NCI-H526 treated with DMSO at 0.1 percent for 48 hours (cell line): ENCODE results near the gene TPCN1.

ENCODE experiments used
- DNase-seq: peaks from one replicate; lab custom pipeline; 2025; lab: John Stamatoyannopoulos, UW

TPCN1 gene

DNA sequence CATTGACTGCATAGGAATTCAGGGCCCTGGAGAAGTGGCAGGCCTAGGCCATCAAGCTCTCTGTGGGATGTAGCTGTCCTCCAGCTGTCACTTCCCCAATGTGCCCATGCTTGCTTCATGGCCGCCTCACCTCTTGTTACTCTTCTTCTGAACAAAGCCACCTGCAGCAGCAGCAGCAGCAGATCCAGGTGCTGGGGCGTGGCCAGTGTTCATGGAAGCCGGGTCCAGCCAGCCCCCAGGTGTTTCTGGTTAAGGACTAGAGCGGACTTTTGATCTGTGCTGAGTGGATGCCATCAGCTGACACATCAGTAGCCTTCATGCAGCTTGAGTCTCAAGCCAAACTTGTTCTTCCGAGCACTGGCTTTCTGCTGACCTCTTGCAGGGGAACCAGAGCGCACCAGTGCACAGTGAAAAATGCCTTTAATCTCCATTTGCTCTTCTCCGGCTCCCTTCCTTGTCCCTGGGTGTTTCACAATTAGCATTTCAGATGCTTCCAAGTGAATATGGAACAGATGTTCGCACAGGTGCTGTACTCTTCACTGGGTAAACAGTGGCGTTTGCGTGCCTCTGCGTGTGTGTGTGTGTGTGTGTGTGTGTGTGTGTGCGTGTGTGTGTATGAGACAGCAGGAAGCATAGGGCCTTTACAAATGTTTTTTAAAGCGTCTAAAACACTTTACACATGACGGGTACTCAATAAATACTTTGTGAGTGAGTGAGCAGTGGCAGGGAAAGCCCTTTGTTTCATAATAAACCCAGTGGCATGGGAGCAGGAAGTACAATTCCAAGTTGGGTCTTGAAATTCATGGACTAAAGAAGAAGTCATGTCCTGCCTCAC is 20.1 kb downstream of the TPCN1 start:
- peak; percentile 26 for DNase-seq

DNA sequence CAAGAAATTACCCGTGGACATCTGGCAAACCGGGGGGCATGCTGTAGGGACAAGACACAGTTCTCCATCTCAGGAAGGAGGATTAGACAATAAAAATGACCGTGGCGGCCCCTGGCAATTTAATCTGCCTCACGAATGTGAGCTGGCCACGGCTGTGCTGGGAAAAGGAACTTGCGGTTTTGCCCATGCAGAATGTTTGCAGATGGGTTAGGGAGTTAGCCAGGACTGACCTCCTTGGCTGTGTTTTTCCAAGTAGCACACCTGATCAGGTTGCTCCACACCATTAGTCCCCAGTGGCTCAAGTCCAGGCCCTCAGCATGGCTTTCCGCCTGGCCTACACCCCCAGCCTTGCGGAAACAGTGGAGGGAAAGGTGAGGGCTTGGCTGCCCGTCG is 20.8 kb downstream of the TPCN1 start:
- DNase-seq: no peak

DNA sequence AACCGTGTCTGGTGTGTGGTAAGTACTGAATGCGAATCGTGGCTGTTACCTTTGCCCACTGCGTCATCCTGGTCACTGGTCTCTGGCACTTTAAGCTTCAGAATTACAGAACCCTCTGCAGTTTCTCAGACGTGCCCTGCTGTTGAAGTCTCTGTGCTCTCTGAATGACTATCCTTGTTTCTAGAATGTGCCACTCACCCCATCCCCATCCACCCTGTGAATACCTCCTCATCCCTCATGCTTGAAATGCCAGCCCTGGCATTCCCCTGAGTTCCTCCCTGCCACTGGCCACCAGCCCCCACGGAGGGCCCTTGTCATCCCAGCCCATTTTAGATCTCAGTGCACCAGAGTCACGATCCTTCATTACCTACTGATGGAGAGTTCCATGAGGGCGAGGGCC is 21.3 kb downstream of the TPCN1 start:
- no peak for DNase-seq

DNA sequence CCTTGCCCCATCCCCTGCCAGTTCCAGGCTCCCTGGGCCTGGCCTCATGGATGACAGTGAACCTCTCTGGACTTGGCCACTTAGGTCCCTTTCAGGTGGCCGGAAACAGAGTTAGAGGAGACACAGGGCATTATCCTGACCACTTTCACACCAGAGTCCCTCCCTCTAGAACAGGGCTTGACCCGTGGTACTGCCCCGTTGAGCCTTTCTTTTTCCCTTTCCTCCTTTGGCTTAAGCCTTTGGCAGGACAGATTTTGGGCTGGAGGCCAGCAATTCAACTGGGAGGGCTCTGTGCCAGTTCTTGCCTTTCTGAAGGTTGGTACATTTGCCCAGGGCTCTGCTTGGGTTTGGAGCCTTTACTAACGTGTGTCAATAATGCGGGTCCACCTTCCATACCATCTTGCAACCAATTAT is 22.8 kb downstream of the TPCN1 start:
- DNase-seq: no peak

DNA sequence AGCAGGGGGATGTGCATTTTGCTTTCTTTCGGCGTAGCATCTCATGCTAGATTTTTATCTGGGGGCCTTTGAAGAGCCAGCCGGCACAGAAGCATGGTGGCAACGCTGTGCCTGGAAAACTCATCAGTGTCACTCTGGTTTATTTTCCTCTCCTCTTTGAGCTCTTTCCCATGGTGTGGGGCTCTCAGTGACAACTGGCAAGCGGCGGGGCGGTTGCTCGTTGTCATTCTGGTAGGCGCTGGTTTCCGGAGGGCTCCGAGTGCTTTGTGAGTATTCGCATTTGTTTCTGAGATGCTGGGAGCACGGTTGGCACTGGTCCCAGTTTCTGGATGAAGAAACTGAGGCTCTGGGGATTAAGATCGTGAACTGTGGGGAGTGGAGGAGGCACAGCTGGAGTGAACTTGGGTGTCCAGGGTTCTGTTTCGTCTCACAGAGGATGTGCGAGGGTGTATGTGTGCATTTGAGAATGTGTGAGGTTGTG is 23.3 kb downstream of the TPCN1 start:
- DNase-seq: no peak

DNA sequence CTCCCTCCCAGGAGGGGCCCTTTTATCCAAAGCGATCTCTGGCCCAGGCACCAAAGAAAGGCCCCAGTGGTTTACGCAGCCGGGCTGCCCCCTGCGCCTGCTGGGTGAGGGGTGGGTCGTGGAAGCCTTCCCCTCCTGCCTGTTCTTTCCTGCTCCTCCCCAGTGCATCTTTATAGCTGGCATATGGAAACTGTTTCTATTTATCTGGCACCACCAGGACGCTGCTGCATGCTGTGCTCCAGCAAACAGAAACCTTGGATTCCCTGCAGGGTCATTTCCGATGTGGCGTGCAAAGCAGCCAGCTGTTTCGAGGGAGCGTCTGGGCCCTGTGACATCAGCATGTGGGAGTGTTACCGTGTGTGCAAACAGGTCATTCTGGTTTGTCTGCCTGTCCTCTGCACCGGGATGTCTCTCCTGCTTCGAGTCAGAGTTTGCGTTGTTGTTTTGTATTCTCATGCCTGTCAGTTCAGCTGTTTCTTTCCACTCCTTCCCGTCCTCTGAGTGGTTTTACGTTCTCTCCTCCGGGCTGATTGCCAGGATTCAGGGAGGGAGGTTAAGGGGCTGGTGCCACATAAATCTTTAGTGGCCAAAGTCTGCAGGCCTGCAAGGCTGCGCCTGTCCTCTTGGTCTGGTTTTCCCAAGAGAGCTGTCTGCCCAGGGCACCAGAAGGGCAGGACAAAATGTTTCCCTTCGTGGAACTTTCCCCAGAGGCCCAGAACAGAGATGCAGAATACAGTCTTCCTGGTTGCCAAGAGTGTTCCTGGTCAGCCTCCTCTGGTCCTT is 24.6 kb downstream of the TPCN1 start:
- DNase-seq: peak; percentile 86

DNA sequence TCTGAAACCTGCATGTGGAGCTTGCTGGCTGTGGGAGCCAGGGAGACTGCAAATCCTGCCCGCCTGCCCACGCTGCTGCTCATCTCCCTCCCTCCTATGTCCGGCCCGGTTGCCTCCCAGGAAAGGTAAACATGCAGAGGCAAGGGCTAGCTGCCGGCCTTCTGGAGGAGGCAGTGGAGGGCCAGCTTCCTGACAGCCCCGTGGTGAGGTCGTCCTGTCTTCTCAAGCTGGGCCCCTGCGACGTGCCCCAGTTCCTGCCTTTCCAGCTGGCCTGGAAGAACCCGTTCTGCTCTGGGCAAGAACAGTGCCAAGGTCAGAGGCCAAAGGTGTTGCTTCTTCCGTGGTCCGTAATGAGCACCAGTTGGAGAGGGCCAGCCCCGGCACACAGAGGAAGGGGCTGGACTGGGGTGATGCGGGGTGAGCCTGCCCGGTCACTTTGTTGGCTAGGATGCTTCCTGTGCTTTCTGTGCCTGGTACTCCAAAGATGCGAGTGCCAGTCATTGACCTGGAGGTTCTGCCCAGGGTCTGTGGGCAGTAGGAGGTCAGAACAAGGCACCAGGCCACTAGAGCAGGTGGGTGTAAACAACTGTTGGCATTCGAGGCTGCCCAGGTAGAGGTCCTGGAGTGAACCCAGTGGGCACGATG is 25.3 kb downstream of the TPCN1 start:
- DNase-seq: no peak

DNA sequence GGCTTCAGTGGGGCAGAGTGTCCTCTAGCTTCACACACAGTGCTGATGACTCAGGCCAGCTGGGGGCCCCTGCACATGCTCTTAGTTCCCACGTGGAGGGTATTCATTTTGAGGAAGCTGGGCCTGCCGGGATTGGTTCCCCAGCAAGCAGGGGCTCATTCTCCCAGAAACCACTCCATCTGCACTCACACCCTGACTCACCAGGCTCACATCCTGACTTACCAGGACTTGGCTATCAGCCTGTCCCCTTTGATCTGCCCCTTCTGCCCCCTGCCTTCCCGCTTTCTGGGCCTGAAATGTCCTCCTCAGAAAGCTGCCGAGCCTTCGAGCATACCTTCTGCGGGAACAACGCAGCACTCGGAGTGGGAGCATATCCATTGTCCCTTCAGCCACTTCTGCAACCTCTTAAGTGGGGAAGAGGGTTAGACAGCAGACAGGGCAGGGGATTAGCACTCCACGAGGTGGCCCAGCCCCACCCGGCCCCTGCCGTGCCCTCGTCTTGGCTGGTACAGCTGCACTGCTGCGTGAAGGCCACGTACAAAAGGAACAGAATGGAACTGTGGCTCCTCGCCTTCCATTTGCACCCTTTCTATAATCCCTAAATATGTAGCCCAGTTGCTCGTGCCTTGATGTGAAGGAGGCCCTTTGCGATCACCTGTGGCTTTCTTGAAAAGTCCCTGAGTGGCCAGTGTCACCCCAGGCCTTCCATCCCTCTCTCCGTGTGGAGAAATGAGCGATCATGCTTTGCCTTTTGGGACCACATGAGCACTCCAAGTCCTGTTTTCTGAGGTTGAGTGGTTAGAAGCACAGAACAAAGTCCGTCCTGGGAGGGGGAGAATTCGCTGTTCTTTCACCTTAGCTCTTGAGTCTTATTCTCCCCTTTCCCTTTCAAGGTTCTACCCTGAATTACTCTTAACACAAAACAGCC is 26.1 kb downstream of the TPCN1 start:
- DNase-seq: no peak

DNA sequence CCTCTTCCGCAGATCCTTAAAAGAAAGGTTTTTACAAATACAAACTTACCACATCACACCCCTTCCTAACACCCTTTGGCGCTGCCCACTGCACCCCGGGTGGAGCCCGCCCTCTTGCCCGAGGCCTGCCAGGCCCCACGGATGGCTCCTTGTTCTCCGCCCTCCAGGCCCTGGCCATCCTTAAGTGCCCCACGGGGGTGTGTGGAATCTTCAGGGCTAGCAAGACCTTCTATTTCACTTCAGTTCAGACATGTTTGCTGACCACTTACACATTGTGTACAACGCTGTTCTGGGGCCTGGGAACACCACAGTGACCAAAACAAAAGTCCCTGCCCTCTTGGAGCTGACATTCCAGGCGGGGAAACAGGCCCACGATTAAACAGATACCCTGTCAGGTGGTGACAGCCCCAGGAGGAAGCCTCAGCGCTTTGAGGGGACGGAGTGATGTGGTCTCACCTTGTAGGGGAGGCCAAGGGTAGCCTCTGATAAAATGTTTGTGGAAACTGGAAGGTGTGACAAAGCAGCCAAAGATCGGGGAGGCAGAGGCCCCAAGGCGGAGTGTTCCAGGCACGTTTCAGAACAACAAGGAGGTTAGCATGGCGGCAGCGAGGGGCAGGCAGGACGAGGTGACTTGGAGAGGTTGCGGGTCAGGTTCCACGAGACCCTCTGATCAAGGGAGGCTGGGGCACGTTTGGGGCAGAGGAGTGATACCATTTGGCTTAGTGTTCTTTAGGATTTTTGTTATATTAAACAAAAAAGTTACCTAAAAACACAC is 27.0 kb downstream of the TPCN1 start:
- DNase-seq: no peak

DNA sequence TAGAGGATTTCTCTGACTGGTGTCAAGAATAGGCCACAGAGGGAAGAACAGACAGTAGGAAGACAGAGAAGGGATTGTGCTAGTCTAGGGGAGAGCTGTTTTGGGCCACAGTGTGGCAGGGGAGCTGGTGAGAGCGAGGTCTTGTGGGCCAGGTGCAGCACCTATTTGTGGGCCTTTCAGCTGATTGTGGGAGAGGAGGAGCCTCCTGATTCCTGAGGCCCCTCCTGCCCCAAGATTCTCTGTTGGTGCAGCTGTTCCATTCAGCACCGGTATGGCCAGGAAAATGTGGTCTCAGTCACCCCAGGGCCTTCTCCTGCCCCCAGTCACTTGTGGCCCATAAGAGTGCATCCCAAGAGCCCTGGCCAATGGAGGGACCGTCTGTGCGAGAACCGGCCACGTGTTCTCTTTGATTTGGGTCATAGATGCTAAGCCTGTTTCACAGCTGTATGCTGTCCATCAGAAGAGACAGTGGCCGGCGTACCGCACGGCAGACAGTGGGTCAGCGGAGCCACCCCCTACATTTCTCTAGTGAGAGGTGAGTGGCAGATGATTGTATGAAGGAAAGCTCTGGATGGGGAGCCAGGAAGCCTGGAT is 27.7 kb downstream of the TPCN1 start:
- no peak for DNase-seq

DNA sequence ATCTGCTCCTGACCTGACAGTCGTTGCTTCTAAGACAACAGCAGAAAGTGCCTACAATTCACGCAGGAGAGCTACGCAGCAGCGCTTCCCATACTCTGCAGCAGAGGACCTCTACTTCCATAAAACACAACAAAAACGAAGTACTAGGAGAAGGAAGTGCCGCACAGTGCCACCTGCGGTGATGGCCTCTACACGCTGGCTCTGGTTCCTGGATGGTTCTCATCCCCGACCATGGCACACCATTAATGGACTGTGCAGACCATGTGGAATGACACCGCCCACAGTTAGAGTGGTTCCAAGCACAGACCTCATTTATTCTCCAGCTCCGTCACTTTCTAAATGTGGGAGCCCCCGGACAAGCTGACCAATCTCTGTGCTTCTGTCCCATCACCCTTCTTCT is 28.3 kb downstream of the TPCN1 start:
- DNase-seq: no peak

DNA sequence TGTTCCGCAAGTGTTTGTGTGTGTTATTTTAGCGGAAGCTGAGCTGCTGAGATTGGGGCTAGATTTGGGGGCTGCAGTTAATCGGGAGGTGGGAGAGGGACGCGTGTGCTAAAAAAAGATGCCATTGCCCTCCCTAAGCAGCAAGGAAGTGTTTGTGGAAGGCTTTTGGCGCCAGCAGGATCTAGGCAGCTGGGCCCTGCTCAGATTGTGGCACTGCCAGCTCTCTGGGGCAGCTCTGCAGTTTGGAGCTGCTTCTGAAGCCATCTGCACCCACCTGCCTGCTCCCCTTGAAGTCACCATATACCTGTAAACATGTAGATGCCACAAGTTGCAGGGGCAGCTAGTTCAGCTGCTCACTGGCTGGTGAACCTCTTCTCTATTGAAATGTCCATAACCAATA is 28.8 kb downstream of the TPCN1 start:
- DNase-seq: no peak

DNA sequence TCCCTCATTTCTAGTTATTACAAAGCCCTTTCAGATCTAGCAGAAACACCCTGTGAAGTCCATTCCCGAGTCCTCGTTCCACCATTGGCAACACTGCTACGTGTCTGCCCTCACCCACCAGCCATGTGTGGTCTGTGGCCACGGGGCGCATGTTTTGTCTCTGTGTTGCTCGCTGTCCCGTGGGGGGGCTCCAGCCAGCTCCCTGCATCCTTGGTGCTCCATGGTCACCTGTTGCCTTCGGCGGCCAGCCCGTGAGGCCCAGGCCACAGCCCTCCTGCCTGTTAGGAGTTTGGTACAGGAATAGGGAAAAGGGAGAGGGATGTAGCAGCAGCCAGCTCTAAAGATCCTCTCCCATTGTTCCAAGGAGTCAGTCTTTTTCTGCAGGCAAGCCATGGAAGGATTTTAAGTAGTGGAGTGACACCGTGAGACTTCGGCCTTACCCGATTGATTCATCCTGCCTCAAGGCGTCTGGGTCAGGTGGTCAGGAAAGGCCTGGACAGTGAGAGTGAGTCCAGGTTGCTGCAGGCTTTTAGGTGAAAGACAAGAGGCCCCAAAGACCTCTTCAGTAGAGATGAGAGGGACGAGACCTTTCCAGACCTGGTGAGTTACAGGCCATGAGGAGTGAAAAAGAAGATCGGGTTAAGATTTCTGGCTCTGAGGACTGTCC is 30.3 kb downstream of the TPCN1 start:
- DNase-seq: no peak

DNA sequence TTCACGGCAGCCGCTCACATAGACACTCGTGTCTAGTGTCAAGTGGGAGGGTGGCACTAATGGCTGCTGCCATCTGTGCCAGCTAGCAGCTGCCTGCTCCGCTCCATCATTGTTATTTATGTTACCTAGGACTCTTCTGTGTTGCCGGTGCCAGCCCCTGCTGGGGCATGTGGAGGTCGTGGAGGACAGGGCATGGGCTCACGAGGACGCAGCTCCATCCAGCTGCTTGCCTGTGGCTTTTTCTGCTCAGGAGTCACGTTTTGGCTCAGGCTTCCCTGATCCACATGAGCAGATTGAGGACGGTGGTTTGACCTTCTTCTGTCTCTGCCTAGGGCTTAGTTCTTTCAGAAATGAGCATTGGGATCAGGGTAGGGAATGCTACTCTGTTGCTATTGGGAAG is 31.2 kb downstream of the TPCN1 start:
- DNase-seq: no peak

DNA sequence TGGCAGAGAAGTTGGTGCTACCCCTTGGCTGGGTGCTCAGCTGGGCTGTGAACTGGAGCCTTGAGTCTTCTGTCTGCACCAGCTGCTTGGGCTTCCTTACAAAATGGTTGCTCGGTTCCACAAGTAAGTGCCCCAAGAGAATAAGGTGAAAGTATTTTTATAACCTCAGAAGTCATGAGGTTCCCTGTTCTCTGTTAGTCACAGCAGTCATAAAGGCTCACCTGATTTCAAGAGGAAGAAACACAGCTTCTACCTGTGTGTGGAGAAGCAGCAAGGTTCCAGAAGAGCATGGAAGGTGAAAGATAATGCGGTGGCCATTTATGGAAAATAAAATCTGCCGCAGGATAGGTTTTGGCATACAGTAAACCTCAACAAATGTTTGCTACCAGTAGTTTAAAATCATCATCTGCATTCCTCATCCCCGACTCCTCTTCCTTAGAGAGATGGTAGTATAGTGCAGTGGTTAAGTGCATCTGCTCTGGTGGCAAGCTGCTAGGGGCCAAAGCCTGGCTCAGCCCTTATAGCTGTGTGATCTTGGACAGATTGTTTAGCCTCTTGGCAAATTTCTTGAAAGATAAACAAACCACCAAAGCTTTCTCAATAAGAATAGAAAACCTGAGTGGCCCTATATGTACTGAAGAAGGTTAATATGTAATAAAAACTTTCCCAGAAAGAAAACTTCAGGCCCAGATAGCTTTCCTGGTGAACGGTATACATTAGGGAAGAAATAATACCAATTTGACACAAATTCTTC is 32.4 kb downstream of the TPCN1 start:
- DNase-seq: no peak

DNA sequence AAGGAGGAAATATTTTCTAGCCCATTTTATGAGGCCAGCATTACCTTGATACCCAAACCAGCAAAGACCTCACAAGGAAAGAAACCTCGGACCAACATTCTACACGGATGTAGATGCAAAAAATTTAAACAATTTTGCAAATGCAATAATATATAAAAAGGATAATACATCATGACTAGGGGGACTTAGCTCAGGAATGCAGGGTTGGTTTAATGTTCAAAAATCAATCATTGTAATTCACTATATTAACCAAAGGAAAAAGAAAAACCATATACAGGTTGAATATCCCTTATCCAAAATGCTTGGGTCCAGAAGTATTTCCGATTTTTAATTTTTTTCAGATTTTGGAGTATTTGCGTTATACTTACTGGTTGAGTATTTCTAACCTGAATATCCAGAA is 33.0 kb downstream of the TPCN1 start:
- no peak for DNase-seq

DNA sequence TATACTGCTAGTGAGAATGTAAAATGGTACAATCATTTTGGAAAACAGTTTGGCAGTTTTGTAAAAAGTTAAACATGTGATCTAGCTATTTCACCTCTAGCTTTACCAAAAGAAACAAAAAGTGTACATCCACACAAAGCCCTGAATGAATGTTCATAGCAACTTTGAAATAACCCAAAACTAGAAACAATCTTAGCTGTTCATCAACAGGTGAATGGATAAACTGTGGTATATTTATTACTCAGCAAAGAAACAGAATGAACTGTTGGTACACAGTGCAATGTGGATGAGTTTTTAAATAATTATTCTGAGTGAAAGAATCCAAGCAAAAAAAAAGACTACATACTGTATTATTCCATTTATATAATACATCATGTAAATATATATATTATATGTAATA is 36.3 kb downstream of the TPCN1 start:
- DNase-seq: no peak

DNA sequence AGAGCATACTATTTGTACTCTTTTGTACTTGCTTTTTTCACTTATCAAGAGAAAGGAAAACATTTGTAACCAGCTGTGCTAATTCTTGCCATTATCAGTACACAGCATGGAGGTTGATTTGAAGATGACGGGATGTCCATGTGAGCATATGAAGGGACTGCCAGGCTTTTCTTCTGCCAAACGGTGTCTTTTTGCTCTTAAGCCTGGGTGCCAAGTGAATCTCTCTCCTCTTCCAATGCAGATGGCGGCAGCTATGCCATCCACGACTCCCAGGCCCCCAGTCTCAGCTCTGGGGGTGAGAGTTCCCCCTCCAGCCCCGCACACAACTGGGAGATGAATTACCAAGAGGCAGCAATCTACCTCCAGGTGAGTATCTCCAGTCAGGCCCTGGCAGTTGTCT is 38.9 kb downstream of the TPCN1 start:
- DNase-seq: no peak

DNA sequence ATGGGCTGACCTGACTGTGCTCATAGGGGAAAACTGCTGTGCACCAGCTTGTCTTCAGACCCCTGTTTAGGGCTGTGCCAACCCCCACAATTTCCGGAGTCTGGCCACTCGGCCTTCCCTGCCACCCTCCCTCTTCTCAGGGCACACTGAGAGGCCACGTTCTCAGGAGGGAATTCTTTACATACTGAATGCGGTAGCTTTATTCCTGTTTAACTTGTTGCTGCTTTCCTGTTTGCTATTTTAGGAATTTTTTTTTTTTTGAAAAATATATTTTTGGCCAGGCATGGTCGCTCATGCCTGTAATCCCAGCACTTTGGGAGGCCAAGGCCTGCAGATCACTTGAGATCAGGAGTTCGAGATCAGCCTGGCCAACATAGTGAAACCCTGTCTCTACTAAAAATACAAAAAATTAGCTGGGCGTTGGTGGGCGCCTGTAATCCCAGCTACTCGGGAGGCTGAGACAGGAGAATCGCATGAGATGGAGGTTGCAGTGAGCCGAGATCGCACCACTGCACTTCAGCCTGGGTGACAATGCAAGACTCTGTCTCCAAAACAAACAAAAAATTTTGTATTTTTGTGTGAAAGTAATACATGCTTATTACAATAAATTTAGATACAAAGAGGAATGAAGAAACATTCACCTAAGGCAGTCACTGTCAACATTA is 39.5 kb downstream of the TPCN1 start:
- no peak for DNase-seq
